Spleen (tissue), 7 donors: ENCODE results near the gene ADAMTS12.

Source experiments
- CTCF ChIP-seq, 11 experiments: fragments of 200-600 bp in 7 of 11; fragments of 450-650 bp in 4 of 11; sonication (generic) in 4 of 11; IDR thresholded peaks in 8 of 11; conservative IDR thresholded peaks in 3 of 11; 1 replicate in 7 of 11; 2 replicates in 4 of 11; pipeline versions ENCODE4 v1.4.0 to v1.8.0; 2016 to 2021; ENCODE audit warnings: antibody characterized with exemption in 11 of 11, inconsistent platforms in 4 of 11, mild to moderate bottlenecking in 1 of 11
- POLR2A ChIP-seq, 3 donors: fragments of 450-650 bp; IDR thresholded peaks; one replicate each; pipeline ENCODE4 v1.5.1; 2017; ENCODE audit warnings: antibody characterized with exemption in 3 of 3, mild to moderate bottlenecking in 1 of 3
- POLR2AphosphoS5 ChIP-seq, 3 donors: sonication (generic); formaldehyde crosslinking; IDR thresholded peaks; one replicate each; pipeline ENCODE4 v1.5.1; 2017; ENCODE audit warnings: antibody characterized with exemption in 3 of 3
- donor health status: DM: no; HTN: no; CAD: no; lungs with moderate emphysema.
- donor health status: DM: no; HTN: no; CAD: no.
- donor health status: DM: no; HTN: no; CAD: no.

- TF ChIP-seq POLR2AphosphoS5 (IDR thresholded peaks at IDR 0.05) = no peak
- no peak for TF ChIP-seq CTCF (IDR thresholded peaks at IDR 0.05 in 8 of 11, conservative IDR thresholded peaks at IDR 0.05 in 3 of 11)
- TF ChIP-seq POLR2A (IDR thresholded peaks at IDR 0.05) = no peak
These were observed 153.7 kb downstream of the ADAMTS12 start for GRCh38 chr5:33738097-33738496.
